Measurements from ENCODE around the gene CCDC74B.
"Not testable (repeated sequence)": the region's sequence is repeated elsewhere in the genome, so short reads cannot be mapped to it uniquely, and the experiment has no call there.

CCDC74B gene

DNA sequence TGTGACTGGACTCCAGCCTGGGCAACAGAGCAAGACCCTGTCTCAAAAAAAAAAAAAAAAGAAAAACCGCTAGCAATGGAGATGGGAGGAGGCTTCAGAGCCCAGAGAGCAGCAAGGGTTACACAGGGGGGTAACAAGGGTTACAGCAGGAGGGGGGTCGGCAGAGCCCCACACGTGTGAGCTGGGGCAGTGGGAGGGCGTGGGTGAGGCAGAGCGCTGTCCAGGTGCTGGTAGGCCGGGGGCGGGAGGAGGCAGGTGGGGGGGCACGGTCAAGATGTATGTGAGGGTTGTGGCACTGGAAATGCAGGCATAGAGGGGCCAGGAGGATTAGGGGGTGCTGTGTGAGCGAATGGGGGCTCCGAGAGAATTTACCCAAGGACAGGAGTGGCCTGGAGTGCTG lies 40.5 kb upstream of the CCDC74B start:
- H3K4me3 ChIP-seq (ENCODE audit: low read depth, low read length) = no peak overlapping the region
- DNase-seq (ENCODE audit: low read depth) = no peak
- TF ChIP-seq CTCF (IDR thresholded peaks at IDR 0.05; ENCODE audit: low read depth, low read length, missing control alignments) = no peak
- in situ Hi-C loops (cut with HindIII; ENCODE audit: low sequenced_read_pairs) = no loop called here

- no peak for TF ChIP-seq CTCF (IDR thresholded peaks at IDR 0.05; ENCODE audit: low read depth, low read length, missing control alignments)
- peak overlapping the region; percentile 92 for H3K4me3 ChIP-seq (ENCODE audit: low read depth, low read length)
- peak; percentile 22 for DNase-seq (ENCODE audit: low read depth)
- in situ Hi-C loops (cut with HindIII; ENCODE audit: low sequenced_read_pairs) = no loop called here
Measured at GRCh38 chr2:130183512-130184373, 38.8 kb upstream of the CCDC74B start.

DNA sequence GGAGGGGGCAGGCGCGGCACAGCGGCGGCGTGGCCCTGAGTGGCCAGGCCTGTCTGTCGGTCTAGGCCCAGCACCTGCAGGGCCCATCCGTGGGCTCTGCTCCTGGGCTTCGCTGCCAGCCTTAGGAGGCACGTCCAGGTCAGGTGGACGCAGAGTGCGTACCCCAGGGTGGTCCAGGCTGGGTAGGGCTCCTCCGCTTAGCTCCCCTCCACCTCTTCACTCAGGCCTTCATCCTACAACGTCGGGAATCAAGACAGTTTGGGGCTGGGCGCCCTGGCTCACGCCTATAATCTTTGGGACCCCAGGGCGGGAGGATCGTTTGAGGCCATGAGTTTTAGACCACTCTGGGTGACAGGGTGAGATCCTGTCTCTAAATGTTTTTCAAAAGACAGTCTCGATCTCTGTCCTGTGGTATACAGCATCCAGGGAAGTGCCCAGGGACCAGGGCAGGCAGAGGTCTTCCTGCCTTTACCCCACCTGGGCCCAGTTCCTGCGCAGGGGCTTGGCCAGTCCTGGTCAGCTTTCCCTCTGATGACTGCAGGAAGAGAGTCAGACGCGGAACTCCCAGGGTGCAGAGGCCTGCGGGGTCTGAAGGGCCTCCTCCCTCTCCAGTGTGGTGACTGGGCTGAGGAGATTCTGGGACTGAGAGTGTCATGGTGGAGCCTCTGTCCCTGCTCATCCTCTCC lies 38.1 kb upstream of the CCDC74B start:
- not testable (repeated sequence) for DNase-seq (ENCODE audit: low read depth)

GRCh38 chr2:130181880-130182682 lies 37.2 kb upstream of the CCDC74B start, which contains the start of gene MZT2B:
MZT2B (plus strand) TSS chr2:130182262; CDS start chr2:130182283, 21 bp downstream.
- peak within 1 kb of the TSS; percentile 92 for H3K4me3 ChIP-seq (ENCODE audit: low read depth, low read length)
- in situ Hi-C loops (cut with HindIII; ENCODE audit: low sequenced_read_pairs) = not testable (repeated sequence)
- DNase-seq (ENCODE audit: low read depth) = peak; percentile 33
- TF ChIP-seq CTCF (IDR thresholded peaks at IDR 0.05; ENCODE audit: low read depth, low read length, missing control alignments) = peak; percentile 64

More for the DNA sequence above, 38.1 kb upstream of the CCDC74B start:
- in situ Hi-C loops (cut with HindIII; ENCODE audit: low sequenced_read_pairs) = not testable (repeated sequence)
- peak overlapping the region; percentile 92 for H3K4me3 ChIP-seq (ENCODE audit: low read depth, low read length)

GRCh38 chr2:130181325-130181879 lies 36.5 kb upstream of the CCDC74B start, which contains the start of gene SMPD4:
SMPD4 (minus strand) TSS chr2:130181602; CDS start chr2:130176592, 5,010 bp downstream.
- in situ Hi-C loops (cut with HindIII; ENCODE audit: low sequenced_read_pairs) = no loop called here
- H3K4me3 ChIP-seq (ENCODE audit: low read depth, low read length) = peak within 1 kb of the TSS; percentile 92
- TF ChIP-seq CTCF (IDR thresholded peaks at IDR 0.05; ENCODE audit: low read depth, low read length, missing control alignments) = no peak
- DNase-seq (ENCODE audit: low read depth) = peak; percentile 90

DNA sequence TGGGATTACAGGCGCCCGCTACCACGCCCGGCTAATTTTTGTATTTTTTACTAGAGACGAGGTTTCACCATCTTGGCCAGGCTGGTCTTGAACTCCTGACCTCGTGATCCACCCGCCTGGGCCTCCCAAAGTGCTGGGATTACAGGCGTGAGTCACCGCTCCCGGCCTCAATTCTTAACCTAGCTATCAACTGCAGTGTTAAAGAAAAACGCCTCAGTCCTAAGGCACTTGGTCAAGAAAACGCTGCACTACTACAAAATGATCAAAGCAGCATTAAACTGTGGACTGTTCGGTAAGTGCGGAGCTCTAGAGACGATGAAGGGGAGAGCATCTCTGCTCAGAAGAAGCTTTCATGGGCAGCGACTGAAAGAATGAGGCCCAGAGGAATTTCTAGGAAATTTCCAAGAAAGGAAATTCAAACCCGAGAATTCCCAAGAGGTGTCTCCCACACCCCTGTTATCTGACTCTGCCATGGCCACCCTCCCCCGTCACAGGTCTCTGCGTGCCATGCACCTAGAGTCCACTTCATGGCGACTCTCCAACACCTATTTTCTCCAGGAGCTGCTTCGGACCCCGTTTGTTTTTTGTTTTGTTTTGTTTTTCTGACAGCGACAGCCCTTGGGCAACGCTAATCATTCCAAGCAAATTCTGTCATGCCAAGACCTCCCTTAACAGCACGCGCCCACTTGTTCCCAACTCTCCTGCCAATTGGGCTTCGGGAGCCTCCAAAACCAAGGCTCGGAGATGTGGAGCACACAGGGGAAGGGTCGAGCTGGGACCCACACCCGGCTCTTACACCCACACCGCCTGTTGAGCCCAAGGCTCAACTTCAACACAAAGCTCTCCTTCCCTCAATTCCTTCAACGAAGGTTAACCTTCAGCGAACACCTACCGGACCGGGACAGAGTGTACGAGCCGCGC lies 35.8 kb upstream of the CCDC74B start:
- DNase-seq (ENCODE audit: low read depth); in situ Hi-C loops (cut with HindIII; ENCODE audit: low sequenced_read_pairs): not testable (repeated sequence)
- H3K4me3 ChIP-seq (ENCODE audit: low read depth, low read length) = peak overlapping the region; percentile 92

DNA sequence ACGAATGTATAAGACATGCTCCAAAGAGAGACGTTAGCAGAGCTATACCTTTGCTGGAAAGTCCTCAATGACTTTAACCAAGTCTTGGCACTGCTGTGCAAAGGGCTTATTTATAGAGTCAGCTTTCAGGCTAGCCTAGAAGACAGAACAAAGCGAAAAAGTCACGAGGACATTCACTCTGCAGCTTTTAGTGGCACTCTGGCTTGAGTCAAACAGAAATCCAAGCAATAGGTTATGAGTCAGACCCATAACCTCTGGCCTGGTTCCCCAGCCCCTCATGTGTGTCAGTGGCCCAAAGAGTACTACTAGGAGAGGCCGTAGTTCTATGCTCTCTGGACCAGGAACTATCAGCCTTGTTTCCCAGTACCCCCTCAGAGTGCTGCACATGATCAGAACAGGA lies 30.0 kb upstream of the CCDC74B start:
- DNase-seq (ENCODE audit: low read depth); in situ Hi-C loops (cut with HindIII; ENCODE audit: low sequenced_read_pairs): not testable (repeated sequence)

More for the DNA sequence above, 30.0 kb upstream of the CCDC74B start:
- not testable (repeated sequence) for H3K4me3 ChIP-seq (ENCODE audit: low read depth, low read length)
